Endothelial cell of umbilical vein (primary cell): ENCODE data around the gene PAK4. TPM values are rescaled to one million over a fixed set of nuclear protein-coding genes. Genes with fewer than 3 reads are reported as not detected.

ENCODE experiments used
- BruUV-seq: library from RNA; stranded (reverse); fragments of 400-500 nt; replicated peaks from 2 replicates; lab custom pipeline; 2021; lab: Mats Ljungman, UMichigan
- CTCF ChIA-PET: fragments of 300-600, 350-600 bp; sonication (Branson Sonifier 250); formaldehyde crosslinking; loops from one replicate; lab custom pipeline; 2021; ENCODE audit warnings: antibody characterized with exemption, inconsistent platforms; lab: Charles Lee
- POLR2A ChIA-PET: fragments of 300-600, 350-600 bp; sonication (Branson Sonifier 250); formaldehyde crosslinking; loops from one replicate; lab custom pipeline; 2021; ENCODE audit warnings: antibody characterized with exemption, inconsistent platforms; lab: Charles Lee
- DNase-seq: peaks from one replicate; pipeline ENCODE4 v3.0.0-alpha.2; 2011; ENCODE audit warnings: low read depth, low spot score
- FAIRE-seq: peaks from 2 replicates; lab custom pipeline; 2011; peaks lifted over from hg19 to GRCh38; lab: Jason Lieb, UNC
- H2AFZ ChIP-seq: 2 replicates; pipeline ENCODE4 v1.6.0; 2012; ENCODE audit warnings: low read depth, low read length, control low read depth, inconsistent platforms
- H3K27ac ChIP-seq: 2 replicates; pipeline ENCODE4 v1.5.1; 2011; ENCODE audit warnings: low read depth, mild to moderate bottlenecking, control low read depth, low read length, moderate library complexity; ENCODE audit not compliant: insufficient read depth
- H3K27me3 ChIP-seq, 2 experiments: 2 replicates each; pipeline versions ENCODE4 v1.6.0 to v1.6.1; 2011; ENCODE audit warnings: low read length in 2 of 2, mixed read lengths in 1 of 2; ENCODE audit not compliant: control insufficient read depth in 2 of 2, insufficient read depth in 2 of 2
- H3K36me3 ChIP-seq, 2 experiments: 2 replicates in 1 of 2; 3 replicates in 1 of 2; pipeline ENCODE4 v1.5.1; 2011; ENCODE audit warnings: low read length in 2 of 2, mild to moderate bottlenecking in 1 of 2, moderate library complexity in 1 of 2; ENCODE audit not compliant: control insufficient read depth in 2 of 2, insufficient read depth in 2 of 2; ENCODE audit errors: extremely low read depth in 1 of 2
- H3K4me1 ChIP-seq: 3 replicates; pipeline ENCODE4 v1.5.1; 2011; ENCODE audit warnings: mild to moderate bottlenecking, low read length; ENCODE audit not compliant: control insufficient read depth, insufficient read depth; ENCODE audit errors: extremely low read depth
- H3K4me2 ChIP-seq: 2 replicates; pipeline ENCODE4 v1.6.1; 2011; ENCODE audit warnings: low read length, control low read depth, mixed read lengths; ENCODE audit not compliant: insufficient read depth
- H3K4me3 ChIP-seq, 3 experiments: fragments of 200-600 bp in 1 of 3; sonication (generic), shearing (Covaris generic) in 1 of 3; replicated peaks in 1 of 3; 2 replicates each; pipeline ENCODE4 v1.5.1; 2011 to 2016; ENCODE audit warnings: control low read depth in 3 of 3, low read length in 3 of 3, mild to moderate bottlenecking in 2 of 3, inconsistent platforms in 1 of 3, low read depth in 1 of 3, moderate library complexity in 1 of 3; ENCODE audit not compliant: insufficient read depth in 1 of 3
- H3K79me2 ChIP-seq: 2 replicates; pipeline ENCODE4 v1.6.0; 2012; ENCODE audit warnings: low read length, inconsistent platforms; ENCODE audit not compliant: control insufficient read depth, insufficient read depth
- H3K9ac ChIP-seq: replicated peaks from 2 replicates; pipeline ENCODE3; 2011; ENCODE audit warnings: low read length, control low read depth; ENCODE audit not compliant: insufficient read depth; ENCODE audit errors: extremely low read depth
- H3K9me1 ChIP-seq: replicated peaks from 3 replicates; pipeline ENCODE4 v1.6.0; 2011; ENCODE audit warnings: mild to moderate bottlenecking, low read length; ENCODE audit not compliant: control insufficient read depth, insufficient read depth; ENCODE audit errors: extremely low read depth
- H3K9me3 ChIP-seq: replicated peaks from 2 replicates; pipeline ENCODE4 v1.5.1; 2012; ENCODE audit warnings: low read length, inconsistent platforms; ENCODE audit not compliant: control insufficient read depth, insufficient read depth
- H4K20me1 ChIP-seq: replicated peaks from 2 replicates; pipeline ENCODE3; 2011; ENCODE audit warnings: mild to moderate bottlenecking, low read length; ENCODE audit not compliant: control insufficient read depth, insufficient read depth; ENCODE audit errors: extremely low read depth
- EZH2 ChIP-seq: IDR thresholded peaks from 2 replicates; pipeline ENCODE4 v1.6.1; 2012; ENCODE audit warnings: borderline replicate concordance, low read depth, mild to moderate bottlenecking, moderate library complexity, low read length, inconsistent platforms; ENCODE audit not compliant: severe bottlenecking
- FOS ChIP-seq: IDR thresholded peaks from 2 replicates; pipeline ENCODE4 v1.6.1; 2011; ENCODE audit warnings: mild to moderate bottlenecking, low read length, moderate library complexity, borderline replicate concordance; ENCODE audit not compliant: insufficient read depth
- GATA2 ChIP-seq: IDR thresholded peaks from 2 replicates; pipeline ENCODE4 v1.7.0; 2011; ENCODE audit warnings: low read depth, mild to moderate bottlenecking, moderate library complexity, mixed read lengths, low read length; ENCODE audit not compliant: insufficient read length, insufficient read depth
- JUN ChIP-seq: IDR thresholded peaks from 2 replicates; pipeline ENCODE4 v1.6.1; 2011; ENCODE audit warnings: borderline replicate concordance, low read depth; ENCODE audit not compliant: insufficient read length, insufficient read depth
- MYC ChIP-seq: IDR thresholded peaks from one replicate; pipeline ENCODE4 v1.6.1; 2011; ENCODE audit warnings: mild to moderate bottlenecking, low read depth, low read length
- POLR2A ChIP-seq: IDR thresholded peaks from 2 replicates; pipeline ENCODE4 v1.6.1; 2012; ENCODE audit warnings: low read depth, mild to moderate bottlenecking, control low read depth, low read length
- POLR2AphosphoS5 ChIP-seq: IDR thresholded peaks from 2 replicates; pipeline ENCODE4 v1.6.1; 2012; ENCODE audit warnings: low read depth, mild to moderate bottlenecking, control low read depth, low read length, moderate library complexity; ENCODE audit not compliant: insufficient read depth
- dilution Hi-C: fragments of 300-500 bp; cut with MboI; formaldehyde crosslinking; loops from one replicate; pipeline ENCODE4 v1.15.0; 2019; ENCODE audit warnings: low sequenced_read_pairs; ENCODE audit not compliant: extremely low pct_ligation_motif_present
- intact Hi-C: fragments of 100-400 bp; cut with micrococcal nuclease; formaldehyde crosslinking; loops from one replicate; pipeline ENCODE4 v1.10.0; 2022
- polyA plus RNA-seq, 4 experiments: library from polyadenylated mRNA; depleted of rRNA in 3 of 4; stranded (reverse) in 3 of 4; unstranded in 1 of 4; fragments of >200 nt; gene quantifications; 2 replicates each; pipeline versions ENCODE4 v1.2.1 to v1.2.3, GENCODE V29; 2011 to 2012; ENCODE audit warnings: missing spikeins in 1 of 4
- total RNA-seq: library from RNA; stranded (reverse); gene quantifications from 2 replicates; pipeline ENCODE4 v1.2.3, GENCODE V29; 2021
- TF ChIP-seq, protein P1 (sequence below): IDR thresholded peaks from 2 replicates; pipeline ENCODE4 v1.6.1; 2011; ENCODE audit not compliant: insufficient read depth, insufficient read length
- TF ChIP-seq, protein P2 (sequence below), 2 donors: IDR thresholded peaks; 1 replicate in 1 of 2; 2 replicates in 1 of 2; pipeline ENCODE4 v1.5.1; 2011; ENCODE audit warnings: low read length in 2 of 2, mild to moderate bottlenecking in 2 of 2, moderate library complexity in 2 of 2, control low read depth in 1 of 2, inconsistent platforms in 1 of 2, low read depth in 1 of 2; ENCODE audit not compliant: insufficient read depth in 1 of 2; ENCODE audit errors: extremely low read depth in 1 of 2

PAK4 gene
- total and polyA plus RNA-seq, 2 donors (not counting 3 experiments of a cell fraction or from before 2014, with no cell fraction given), result 39.8 to 55.4 TPM

DNA sequence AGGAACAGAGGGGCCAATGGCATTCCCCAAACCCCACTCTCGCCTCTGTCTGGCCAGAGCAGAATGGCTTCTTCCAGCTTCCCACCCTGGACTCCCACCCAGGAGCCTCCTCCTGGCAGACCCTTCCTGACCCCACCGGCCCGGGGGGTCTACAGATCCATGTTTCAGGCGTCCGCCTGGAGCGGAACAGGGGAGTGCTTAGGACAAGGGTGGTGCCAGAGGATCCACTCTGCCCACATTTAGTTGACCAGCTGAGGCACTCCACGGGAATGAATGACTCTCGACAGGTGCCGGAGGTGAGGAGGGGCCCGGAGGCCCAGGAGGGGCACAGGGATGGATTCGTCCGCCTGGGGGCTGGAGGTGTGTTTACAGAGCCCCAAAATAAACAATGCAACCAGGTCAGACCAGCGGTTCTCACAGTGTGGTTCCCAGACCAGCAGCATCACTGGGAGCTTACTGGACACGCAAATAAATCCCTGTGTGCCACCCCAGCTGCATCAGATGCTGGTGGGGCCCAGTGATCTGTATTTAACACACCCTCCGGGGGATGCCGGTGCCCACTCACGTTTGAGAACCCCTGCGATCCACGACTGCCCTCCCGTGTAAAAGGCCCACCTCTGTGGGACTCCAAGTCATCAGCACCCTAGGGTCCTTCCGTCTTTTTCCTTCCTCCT is 56.1 kb downstream of the PAK4 start:
- TF ChIP-seq POLR2AphosphoS5 (no peak), JUN (no peak), FOS (no peak), EZH2 (no peak), POLR2A (no peak), MYC (no peak), GATA2 (no peak)
- TF ChIP-seq, protein P1, sequence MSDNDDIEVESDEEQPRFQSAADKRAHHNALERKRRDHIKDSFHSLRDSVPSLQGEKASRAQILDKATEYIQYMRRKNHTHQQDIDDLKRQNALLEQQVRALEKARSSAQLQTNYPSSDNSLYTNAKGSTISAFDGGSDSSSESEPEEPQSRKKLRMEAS, result no peak
- TF ChIP-seq, protein P2, sequence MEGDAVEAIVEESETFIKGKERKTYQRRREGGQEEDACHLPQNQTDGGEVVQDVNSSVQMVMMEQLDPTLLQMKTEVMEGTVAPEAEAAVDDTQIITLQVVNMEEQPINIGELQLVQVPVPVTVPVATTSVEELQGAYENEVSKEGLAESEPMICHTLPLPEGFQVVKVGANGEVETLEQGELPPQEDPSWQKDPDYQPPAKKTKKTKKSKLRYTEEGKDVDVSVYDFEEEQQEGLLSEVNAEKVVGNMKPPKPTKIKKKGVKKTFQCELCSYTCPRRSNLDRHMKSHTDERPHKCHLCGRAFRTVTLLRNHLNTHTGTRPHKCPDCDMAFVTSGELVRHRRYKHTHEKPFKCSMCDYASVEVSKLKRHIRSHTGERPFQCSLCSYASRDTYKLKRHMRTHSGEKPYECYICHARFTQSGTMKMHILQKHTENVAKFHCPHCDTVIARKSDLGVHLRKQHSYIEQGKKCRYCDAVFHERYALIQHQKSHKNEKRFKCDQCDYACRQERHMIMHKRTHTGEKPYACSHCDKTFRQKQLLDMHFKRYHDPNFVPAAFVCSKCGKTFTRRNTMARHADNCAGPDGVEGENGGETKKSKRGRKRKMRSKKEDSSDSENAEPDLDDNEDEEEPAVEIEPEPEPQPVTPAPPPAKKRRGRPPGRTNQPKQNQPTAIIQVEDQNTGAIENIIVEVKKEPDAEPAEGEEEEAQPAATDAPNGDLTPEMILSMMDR (IDR thresholded peaks at IDR 0.05; ENCODE audit: extremely low read depth in 1 of 2, insufficient read depth in 1 of 2, low read depth in 1 of 2, low read length in 2 of 2), result no peak
- Histone ChIP-seq H3K4me2 (no peak overlapping the region), H3K4me1 (peaks cover 5% of the 10 kb centered on the region), H2AFZ (no peak overlapping the region), H3K27ac (no peak overlapping the region), H3K27me3 (no peaks in the 10 kb centered on the region), H3K36me3 (peaks cover 3 to 12% of the 10 kb centered on the region in 2 experiments), H3K9me1 (no peaks in the 10 kb centered on the region), H3K9me3 (no peaks in the 10 kb centered on the region), H3K9ac (no peak overlapping the region), H4K20me1 (no peaks in the 10 kb centered on the region), H3K4me3 (no peak overlapping the region), H3K79me2 (no peaks in the 10 kb centered on the region)
- CTCF ChIA-PET, result interaction anchor here (1.0 kb wide), 1 partner anchor 59 kb away, joined by 5 read pairs; no protein-coding TSS in a partner anchor
- FAIRE-seq, result no peak
- dilution Hi-C loops (no loop called here), intact Hi-C loops (no loop called here)
- no TSS peak for BruUV-seq
- no peak for DNase-seq
- POLR2A ChIA-PET, result no interaction called here
